D721Med (cell line): ENCODE measurements around the gene ESYT1.

Experiments
- DNase-seq: peaks from one replicate; pipeline ENCODE4 v3.0.0; 2011; ENCODE audit warnings: low spot score; ENCODE audit not compliant: insufficient read length
- FAIRE-seq: peaks from 2 replicates; lab custom pipeline; 2011; peaks lifted over from hg19 to GRCh38; lab: Jason Lieb, UNC
- TF ChIP-seq, protein P1 (sequence below): IDR thresholded peaks from 2 replicates; pipeline ENCODE4 v1.5.1; 2012; ENCODE audit warnings: mild to moderate bottlenecking, control low read depth; ENCODE audit not compliant: insufficient read depth; ENCODE audit errors: missing control alignments

The ESYT1 gene

DNA sequence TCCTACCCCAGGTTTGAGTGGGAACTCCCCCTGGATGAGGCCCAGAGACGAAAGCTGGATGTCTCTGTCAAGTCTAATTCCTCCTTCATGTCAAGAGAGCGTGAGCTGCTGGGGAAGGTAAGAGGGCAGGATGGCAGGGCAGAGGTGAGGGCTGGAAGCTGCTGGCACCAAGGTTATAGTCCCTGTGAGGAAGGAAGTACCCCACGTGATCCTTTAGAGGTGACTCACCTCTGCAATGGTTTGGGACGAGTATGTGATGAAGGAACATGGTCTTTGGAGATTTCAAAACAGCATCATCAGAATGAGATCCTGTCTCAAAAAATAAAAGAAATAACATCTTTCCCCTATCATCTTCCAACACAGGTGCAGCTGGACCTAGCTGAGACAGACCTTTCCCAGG, 15.2 kb downstream of the ESYT1 start:
- TF ChIP-seq, protein P1, sequence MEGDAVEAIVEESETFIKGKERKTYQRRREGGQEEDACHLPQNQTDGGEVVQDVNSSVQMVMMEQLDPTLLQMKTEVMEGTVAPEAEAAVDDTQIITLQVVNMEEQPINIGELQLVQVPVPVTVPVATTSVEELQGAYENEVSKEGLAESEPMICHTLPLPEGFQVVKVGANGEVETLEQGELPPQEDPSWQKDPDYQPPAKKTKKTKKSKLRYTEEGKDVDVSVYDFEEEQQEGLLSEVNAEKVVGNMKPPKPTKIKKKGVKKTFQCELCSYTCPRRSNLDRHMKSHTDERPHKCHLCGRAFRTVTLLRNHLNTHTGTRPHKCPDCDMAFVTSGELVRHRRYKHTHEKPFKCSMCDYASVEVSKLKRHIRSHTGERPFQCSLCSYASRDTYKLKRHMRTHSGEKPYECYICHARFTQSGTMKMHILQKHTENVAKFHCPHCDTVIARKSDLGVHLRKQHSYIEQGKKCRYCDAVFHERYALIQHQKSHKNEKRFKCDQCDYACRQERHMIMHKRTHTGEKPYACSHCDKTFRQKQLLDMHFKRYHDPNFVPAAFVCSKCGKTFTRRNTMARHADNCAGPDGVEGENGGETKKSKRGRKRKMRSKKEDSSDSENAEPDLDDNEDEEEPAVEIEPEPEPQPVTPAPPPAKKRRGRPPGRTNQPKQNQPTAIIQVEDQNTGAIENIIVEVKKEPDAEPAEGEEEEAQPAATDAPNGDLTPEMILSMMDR, result no peak
- no peak for FAIRE-seq
- no peak for DNase-seq

GRCh38 chr12:56143870-56144269, 15.8 kb downstream of the ESYT1 start:
- TF ChIP-seq, protein P1, result no peak
- no peak for FAIRE-seq
- no peak for DNase-seq

GRCh38 chr12:56145217-56145616, 17.1 kb downstream of the ESYT1 start:
- TF ChIP-seq, protein P1, result no peak
- FAIRE-seq (no peak), DNase-seq (no peak)

DNA sequence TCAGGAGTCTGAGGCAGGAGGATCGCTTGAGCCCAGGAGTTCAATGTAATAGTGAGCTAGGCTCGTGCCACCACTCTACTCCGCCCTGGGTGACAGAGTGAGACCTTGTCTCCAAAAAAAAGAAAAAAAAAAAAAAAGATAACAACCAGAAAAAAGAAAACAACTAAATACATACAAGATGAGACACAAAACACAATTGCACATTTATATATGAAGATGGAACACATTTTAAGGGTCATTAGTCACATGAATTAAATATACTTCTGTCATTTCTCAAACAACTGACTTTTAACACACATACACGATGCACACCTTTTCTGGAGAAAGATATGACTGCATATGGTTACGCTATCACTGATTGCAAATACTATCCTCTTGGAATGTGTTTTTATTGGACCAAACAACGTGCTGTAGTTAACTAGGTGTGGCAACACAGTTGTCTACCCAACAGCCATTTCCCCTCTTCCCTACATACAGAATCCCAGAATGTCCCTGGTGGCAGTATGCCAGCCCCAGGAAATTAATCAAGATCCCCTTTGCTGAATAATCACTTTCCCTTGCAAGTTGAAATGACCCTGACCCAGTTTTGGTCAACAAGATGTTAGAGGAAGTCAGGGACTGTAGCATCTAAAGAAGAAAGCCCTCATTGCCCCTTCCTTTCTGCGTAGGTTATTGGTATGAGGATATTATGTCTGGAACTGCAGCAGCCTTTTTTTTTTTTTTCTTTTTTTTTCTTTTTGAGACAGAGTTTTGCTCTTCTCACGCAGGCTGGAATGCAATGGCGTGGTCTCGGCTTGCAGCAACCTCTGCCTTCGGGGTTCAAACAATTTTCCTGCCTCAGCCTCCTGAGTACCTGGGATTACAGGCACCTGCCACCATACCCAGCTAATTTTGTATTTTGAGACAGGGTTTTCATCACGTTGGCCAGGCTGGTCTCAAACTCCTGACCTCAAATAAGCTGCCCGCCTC, 18.7 kb downstream of the ESYT1 start:
- DNase-seq (no peak), FAIRE-seq (no peak)
- TF ChIP-seq, protein P1, result no peak

GRCh38 chr12:56150563-56150962, 22.5 kb downstream of the ESYT1 start:
- TF ChIP-seq, protein P1, result no peak
- FAIRE-seq (no peak), DNase-seq (no peak)

GRCh38 chr12:56151672-56152131, 23.6 kb downstream of the ESYT1 start:
- TF ChIP-seq, protein P1, result no peak
- FAIRE-seq, result no peak
- DNase-seq, result no peak
